NCI-H446 treated with DMSO at 0.1 percent for 48 hours (cell line): ENCODE results near the gene TNFRSF25.
"Not testable (repeated sequence)": the region's sequence is repeated elsewhere in the genome, so short reads cannot be mapped to it uniquely, and the experiment has no call there.

Experiments
- DNase-seq: peaks from one replicate; lab custom pipeline; 2025; lab: John Stamatoyannopoulos, UW

The TNFRSF25 gene

DNA sequence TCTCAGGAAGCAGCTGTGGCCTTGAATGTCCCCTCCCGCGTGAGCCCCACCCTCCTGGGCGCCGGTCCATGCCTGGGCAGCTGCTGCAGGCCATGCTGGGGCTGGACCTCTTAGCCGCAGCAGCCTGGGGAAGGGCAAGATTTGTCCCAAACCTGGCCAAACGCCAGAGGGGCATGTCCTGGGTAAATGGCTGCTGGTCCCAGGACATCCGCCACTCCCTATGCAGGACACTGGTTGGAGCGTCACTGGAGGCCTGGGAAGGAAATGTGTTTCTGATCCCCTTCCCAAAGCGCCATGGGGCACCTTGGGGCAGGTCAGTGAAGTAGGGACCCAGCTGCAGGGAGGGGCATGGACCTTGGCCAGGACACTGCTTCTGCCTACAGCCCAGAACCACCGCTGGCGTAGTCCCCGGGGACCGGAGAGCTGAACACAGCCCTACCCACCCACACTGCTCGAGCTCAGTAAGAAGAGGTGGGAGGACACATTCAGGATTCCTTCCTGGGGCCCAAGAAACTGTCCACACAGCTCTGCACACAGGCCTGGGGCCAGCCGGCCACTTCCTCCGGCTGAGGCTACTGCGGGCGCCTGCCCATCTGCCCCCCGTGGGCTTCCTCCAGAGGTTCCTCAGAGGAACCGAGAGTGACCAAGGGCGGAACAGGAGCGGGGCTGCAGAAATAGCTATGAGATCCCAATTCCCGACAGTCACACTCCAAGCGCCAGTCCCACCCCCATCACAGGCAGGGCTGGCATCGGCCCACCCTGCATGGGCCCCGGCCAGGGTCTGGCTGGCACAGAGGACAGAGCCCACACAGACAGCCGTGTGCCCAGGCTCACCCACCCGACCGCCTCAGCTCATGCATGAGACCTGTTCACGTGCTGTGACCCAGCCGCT is 36.3 kb upstream of the TNFRSF25 start:
- DNase-seq: no peak

DNA sequence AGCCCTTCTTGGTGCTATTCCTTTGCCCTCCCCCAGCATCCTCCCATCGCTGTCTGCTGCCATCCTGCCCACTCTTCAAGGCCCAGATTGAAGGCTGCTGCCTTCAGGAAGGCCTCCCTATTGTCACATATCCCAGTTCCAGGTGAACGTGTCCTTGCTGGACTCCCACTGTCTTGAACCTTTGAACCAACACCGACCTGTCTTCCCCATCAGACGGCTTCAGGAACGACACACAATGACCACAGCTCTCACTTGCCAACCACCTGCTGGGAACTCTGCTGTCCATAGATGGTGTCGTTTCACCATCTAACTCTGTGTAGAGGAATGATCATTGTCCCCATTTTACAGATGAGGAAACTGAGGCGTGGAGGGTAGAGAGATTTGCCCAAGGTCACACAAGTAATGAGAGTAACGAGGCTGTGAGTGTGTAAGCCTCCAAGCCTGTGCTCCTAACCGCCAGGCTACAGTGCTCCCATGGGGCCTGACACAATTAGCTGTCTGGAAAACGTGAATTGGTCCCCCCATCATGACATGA is 35.4 kb upstream of the TNFRSF25 start:
- no peak for DNase-seq

DNA sequence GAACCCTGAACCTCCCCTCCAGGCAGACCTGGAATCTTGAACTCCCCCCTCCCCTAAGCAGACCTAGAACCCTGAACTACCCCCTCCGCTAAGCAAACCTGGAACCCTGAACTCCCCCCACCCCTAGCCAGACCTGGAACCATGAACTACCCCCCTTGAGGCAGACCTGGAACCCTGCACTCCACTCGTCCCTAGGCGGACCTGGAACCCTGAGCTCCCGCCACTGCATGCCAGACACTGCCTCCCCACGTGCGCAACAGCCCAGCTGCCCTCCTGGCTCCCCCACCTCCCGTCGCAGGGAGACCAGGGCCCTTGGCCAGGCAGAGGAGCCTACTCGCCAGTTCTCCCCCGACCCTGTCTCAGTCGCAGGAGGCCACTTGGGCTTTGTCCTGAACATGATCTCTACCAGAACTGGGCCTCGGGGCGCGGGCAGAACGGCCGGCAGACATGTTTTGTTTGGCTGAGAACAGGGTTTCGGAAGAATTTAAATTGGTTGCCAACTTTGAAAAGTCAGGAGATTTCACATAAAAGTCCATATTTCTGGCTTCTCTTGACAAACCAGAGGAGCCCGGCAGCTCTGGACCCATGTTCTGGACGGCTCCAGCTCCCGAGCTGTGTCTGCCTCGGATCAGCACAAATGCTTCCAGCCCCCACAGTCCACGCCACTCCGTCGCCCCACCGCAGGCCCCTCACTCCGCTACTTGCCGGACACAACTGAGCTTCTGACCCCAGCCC is 34.7 kb upstream of the TNFRSF25 start:
- DNase-seq: no peak

DNA sequence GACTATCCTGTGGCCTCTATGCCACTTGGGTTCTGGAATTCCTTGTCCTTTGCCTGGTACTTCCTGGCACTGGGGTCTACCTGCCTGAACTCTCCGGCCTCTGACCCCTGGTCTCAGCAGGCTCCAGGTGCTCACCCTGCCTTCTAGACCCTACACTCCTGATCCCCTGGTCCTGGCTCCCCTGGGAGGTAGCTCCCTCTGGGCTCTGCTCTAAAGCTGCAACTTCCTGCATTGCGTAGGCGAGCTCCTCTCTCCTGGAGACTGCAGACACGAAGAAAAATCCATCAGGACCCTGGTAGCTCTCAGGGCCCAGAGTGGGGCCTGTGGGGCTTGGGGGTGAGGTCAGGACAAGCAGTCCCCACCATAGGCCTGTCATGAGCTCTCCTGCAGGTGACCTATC is 33.3 kb upstream of the TNFRSF25 start:
- no peak for DNase-seq

DNA sequence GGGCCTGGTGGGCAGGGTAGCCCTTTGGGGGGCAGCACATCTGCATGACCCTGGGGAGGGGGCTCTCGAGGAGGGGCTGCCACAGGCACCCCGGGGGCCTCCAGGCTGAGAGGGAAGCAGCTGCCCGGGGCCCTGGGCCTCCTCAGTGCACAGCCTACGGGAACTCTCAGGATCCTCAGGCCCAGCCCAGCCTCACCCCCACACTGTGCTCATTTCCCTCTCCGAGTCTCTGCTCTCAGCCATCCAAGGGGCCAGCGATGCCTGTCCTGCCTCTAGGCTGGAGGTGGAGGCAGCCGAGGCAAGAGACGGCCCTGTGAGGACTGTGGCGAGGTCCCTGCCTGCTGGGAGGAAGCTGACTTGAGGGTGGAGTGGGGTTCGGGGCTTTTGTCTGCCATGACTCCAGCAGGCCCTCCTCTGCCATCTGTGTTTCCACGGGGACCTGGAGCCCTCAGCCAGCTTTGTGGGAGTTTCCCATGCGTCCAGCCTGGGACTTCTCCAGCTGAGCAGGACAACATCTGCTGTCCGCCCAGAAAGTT is 32.7 kb upstream of the TNFRSF25 start:
- DNase-seq: no peak

DNA sequence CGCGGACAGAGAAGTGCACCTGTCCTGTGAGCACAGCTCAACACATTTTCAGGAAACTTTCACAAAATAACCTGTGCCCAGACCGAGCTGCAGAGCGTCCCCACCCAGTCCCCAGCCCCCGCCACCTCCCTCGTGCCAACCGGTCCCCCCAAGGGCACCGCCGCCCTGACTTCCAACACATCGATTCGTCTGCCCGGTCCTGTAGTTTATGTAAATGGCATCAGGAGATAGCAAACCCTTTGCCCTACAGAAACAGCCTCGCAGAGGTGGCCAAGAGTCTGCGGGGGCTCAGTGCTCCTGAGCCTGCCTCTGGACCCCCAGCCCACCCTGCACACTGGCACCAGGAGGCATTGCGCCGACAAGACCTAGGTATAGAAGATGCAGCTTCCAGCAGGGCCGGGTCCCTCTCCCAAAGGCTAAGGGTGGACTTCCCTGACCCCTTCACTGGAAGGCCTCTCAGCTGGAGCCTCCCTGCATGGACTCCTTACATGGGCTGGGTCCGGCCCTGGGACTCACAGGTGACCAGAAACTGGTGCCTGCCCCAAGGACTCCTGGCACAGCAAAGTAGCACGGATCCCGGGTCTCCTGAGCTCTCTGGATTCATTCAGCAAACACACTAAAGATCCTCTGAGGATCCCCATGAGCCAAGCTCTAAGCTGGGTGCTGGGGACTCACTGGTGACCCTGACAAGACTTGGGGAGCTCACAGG is 32.0 kb upstream of the TNFRSF25 start:
- DNase-seq: no peak

DNA sequence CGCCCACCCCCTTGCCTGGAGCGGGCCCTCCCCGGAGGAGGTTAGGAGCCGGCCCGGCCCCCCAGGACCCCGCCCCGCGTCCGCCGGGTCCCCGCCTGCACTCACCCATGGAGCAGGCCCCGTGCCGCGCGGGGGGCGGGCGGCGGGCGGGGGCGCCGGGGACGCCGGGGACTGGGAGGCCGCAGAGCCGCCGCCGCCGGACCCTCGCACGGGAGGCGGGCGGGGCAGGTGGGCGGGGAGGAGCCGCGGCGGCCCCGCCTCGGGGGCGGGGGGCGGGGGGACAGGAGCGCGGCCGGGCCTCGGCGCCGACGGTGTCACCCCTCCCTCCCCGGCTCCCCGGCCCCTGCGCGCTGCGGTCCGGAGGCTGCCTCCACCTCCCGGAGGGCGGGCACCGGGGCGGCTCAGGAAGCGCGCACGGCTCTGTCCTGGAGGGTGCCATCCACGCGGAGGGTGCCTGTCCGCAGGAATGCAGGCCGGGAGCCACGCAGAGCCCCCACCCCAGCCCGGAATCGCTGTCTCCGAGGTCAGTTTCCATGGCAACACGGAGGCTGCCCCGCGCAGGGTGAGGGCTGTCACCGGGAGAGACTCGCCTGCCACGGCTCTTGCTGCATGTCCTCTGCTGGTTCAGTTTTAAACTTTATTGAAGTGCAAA is 31.4 kb upstream of the TNFRSF25 start:
- DNase-seq: no peak

DNA sequence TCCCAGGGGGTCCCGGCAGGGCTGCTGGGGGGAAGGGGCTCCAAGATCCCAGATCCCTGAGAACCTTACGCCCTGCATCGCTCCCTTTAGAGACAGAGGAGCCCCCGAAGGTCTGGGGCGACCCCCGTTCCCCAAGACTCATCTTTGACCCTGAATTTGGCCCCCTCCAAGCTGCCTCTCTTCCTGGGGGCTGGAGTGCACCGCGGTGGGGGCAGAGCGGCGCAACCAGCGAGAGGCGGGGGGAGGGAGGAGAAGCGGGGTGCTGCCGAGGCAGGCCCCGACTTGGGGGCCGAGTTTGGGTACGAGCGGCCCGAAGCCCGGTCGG is 30.9 kb upstream of the TNFRSF25 start:
- DNase-seq: no peak

DNA sequence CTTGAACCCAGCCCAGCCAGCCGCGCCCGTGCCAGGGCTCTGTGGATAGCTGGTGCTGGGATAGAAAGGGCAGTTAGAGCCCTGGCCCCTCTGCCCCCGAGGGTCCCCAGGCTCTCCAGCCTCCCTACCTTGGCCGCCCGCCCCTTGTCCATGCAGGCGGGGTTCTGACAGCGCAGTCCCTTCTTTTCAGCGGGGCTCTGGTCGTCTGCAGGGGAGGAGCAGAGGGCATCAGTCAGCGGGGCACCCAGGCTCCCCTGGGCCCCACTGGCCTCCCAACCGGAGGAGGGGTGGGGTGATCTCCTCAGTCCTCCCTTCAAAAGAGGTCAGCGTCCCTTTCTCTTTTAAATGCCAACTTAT is 30.4 kb upstream of the TNFRSF25 start:
- DNase-seq: no peak

DNA sequence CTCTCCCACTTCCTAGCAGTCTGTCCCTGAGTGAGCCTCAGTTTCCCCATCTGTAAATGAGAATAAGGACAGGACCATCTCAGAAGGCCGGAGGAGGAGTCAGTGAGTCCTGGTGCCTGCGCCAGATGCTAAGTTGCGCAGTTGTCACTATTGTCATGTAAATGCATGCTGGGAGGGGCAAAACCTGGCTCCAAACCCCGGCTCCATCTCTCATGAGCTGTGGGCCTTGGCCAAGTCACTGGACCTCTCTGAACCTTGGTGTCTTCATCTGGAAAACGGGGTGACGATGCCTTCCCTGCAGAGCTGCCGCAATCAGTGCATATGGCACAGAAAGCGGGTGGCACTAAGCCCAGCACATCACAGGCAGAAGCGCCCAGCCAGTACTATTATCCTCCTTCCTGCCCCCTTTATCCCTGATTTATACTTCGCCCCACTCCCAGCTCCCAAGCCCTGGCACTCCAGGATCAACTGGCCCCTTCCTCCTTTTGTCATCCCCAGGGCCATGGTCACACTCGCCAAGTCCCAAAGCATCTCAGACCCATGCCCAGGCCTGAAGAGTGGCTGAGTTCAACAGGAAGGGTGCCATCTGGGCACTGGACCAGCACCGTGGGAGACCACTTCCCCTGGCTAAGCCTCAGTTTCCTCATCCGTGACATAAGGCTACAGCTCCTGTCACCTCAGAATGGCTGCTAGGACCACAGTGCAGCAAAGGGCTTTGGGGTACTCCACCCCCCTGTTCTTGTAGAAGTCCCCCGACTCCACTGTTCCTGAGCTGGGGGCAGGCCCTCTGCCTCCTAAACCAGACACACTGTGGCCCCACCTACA is 29.8 kb upstream of the TNFRSF25 start:
- DNase-seq: peak; percentile 41

DNA sequence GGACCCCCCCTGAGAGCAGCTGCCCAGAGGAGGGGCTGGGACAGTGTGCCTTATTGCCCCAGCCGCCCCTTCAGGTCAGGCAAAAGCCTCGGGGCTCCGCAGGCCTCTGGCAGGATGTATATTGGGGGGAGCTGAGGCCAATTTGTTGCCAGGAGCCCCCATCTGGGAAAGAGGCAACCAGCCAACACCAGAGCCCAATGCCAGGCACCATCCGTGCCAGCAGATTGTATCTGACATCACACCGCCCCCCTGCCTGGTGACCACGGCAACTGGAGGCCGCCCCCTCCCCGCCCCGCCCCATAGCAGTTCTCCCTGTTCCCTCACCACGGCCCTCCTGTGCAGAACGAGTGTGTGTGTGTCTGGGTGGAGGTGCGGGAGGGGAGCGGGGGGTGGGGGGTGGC is 29.1 kb upstream of the TNFRSF25 start:
- DNase-seq: peak; percentile 53

DNA sequence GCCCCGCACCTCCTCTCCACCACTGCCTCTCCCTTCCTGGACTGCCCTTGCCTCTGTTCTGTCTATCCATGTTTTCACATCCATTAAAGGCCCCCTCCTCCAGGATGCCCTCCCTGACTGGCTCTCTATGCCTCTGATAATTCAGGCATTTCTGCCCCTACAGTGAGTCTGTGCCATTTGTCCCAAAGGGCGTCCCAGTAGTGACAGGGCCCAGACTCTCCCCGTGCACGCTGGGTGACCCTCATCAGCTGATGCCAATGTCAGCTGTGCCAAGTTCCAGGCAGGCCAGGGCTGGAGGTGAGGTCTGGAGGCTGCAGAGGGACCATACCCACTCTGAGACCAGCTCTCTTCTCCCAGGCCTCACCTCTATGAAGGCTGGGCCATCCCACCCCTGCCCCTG is 28.7 kb upstream of the TNFRSF25 start:
- no peak for DNase-seq

DNA sequence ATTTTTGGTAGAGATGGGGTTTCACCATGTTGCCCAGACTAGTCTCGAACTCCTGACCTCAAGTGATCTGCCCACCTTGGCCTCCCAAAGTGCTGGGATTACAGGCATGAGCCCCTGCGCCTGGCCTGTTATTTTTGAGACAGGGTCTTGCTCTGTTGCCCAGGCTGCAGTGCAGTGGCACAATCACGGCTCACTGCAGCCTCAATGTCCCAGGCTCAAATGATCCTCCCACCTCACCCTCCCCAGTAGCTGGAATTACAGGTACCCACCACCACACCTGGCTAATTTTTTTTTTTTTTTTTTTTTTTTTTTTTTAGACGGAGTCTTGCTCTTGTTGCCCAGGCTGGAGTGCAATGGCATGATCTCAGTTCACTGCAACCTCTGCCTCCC is 27.9 kb upstream of the TNFRSF25 start:
- not testable (repeated sequence) for DNase-seq

DNA sequence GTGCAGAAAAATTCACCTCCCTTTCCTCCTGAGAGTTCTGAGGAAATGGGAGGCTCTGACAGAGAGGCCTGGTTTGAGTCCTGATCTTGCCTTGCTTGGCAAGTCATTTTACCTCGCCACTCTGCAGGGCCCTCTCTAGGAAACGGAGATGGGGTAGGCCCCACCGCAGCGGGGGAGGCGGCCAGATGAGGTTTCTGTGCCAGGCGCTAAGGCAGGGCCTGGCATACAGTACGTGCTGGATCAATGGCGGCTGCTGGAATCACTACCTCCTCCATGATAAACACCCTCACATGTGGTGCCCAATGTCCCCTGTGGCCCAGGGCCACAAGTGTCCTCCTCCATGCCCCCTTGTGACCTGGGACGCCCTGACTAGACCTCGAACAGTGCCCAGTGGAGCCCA is 26.0 kb upstream of the TNFRSF25 start:
- DNase-seq: no peak

DNA sequence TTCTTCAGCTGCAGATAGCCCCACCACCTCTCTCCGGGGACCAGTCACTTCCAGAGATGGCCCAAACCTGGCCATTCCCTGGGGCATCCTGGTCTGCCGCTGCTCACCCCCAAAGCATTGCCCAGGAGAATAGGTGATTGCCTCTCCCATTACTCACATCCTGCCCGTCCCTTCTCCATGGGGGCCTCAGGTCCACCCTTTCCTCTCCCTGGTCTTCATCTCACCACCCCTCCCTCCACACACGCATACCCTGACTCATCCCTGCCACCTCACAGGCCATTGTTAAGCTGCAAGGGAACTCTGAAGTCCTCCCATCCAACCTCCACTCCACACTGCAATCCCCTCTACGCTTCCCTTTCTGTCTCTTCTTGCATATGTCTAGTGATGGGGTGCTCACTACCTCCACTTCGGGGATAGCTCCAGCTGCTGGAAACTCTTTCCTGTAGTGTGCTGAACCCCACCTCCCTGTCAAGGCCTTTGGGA is 25.5 kb upstream of the TNFRSF25 start, which contains the start of gene PLEKHG5:
Gene PLEKHG5, minus strand, starts transcription at position 188 of the 483 bp plus-strand sequence. CDS start 14,096 bp downstream, outside the sequence.
- no peak for DNase-seq

DNA sequence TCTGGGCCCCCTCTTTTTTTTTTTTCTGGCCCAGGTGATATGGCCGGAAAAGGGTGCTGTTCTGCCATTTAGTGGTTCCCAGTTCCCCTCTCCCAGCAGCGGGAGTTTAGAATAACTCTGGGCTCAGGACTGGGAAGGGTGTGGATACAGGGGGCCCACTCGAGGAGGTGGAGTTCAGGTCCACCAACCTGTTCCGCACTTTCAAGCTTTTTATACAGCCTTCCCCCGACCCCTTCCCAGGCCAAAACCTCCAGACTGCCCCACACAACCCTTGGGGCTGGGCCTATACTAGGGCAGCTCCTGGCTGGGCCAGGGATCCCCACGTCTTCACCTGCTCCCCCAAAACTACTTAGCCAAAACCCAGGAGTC is 25.1 kb upstream of the TNFRSF25 start:
- no peak for DNase-seq

DNA sequence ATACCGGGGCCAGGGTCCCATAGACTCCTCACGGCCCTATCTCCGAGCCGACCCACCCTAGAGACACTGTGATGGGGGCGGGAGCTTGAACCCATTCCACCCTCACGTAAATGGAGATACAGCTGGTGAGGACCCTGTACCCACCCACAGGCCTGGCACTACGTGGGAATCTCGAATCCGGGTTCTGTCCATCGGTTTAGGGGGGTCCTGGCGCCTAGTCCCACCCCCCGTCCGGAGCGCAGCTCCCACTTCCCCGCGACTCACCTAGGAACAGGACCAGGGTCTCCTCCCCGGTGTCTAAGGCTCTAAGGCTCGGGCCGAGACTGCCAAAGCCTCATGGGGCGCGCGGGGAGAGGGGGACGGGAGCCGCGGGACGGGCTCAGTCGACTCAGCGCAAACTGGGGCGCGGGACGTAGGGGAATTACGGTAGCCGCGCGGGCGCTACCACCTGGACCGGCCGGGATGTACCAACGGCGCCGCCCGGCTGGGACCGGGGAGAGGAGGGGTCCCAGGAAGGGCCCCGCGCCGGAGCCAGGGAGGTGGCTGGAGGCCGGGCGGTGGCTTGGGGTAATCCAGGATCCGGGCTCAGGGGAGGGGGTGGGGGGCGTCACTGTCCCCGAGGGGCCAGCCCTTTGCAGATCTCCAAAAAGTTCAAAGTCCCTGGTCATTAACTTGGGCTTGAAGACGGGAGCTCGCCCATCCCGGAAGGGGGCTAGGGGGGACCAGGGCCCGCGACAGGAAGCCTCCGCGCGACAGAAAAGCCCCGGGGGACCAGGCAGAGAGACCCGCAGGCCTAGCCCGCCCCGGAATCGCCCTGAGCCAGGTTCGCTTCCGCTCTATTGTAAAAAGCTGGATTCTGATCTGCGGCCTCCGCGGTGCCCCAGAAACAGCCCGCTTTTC is 24.5 kb upstream of the TNFRSF25 start:
- no peak for DNase-seq

DNA sequence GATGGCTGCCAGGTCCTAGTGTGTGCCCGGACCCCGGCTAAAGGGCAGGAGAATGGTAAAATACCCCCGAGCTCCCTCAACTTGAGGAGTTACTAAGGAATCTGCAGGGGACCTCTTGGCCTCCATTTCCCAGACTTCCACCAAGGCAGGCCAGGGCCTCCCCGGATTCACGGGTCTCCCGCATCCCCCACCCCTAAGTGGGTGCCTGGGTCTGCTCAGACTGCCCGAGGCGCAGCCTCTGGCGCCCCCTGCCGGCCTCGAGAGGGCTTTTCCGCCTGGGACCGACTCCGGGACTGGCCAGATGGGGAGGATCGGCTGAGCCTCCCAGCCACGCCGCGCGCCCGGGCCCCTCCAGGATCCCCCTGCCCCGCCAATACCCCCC is 23.8 kb upstream of the TNFRSF25 start:
- DNase-seq: peak; percentile 55

DNA sequence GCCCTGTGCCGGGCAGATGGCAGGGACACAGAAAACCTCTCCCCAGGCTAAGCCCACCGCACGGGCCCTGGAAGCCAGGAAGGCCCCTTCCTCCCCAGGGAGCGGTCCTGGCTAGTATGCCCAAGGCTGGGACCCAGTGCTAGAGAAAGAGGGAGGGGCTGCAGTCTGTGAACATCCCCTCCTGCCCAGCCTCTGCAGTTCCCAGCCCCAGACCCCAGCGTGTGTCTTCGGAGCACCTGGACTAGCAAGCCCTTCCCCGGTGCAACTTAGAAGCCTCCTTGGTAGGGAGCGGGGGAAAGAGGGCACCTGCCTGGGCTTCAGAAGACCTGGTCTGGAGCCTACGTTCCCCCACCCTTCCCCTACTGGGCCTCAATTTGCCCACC is 23.4 kb upstream of the TNFRSF25 start:
- no peak for DNase-seq
